Measurements from ENCODE around the gene KLF16. TPM values are rescaled to one million over a fixed set of nuclear protein-coding genes. Genes with fewer than 3 reads are reported as not detected.

Gene KLF16
- total and polyA plus RNA-seq, 2 donors from 2014 or later: 10.4 to 22.2 TPM

GRCh38 chr19:1807695-1808394 lies 55.5 kb downstream of the KLF16 start:
- Histone ChIP-seq H3K36me3 (ENCODE audit: control insufficient read depth in 2 of 3, insufficient read depth in 3 of 3, low read length in 3 of 3) (no peaks in the 10 kb centered on the region), H3K4me3 (ENCODE audit: low read length in 3 of 3) (no peak overlapping the region), H3K27ac (ENCODE audit: low read depth in 2 of 2, low read length in 2 of 2) (no peak overlapping the region), H3K9me3 (ENCODE audit: control insufficient read depth in 2 of 3, insufficient read depth in 1 of 3, low read length in 3 of 3) (no peaks in the 10 kb centered on the region), H3K9ac (ENCODE audit: low read length in 3 of 3) (no peak overlapping the region), H3K27me3 (ENCODE audit: control insufficient read depth, insufficient read depth, low read length) (no peaks in the 10 kb centered on the region), H3K4me1 (ENCODE audit: control insufficient read depth in 2 of 3, insufficient read depth in 2 of 3, low read depth in 1 of 3, low read length in 3 of 3) (peaks cover 0 to 2% (median 0%) of the 10 kb centered on the region in 3 donors)
- no peak for TF ChIP-seq CTCF (IDR thresholded peaks at IDR 0.05; ENCODE audit: borderline replicate concordance, extremely low read depth, insufficient read depth)
- DNase-seq (peak in 3 of 5 donors; percentile 42 to 49 (median 45)), FAIRE-seq (no peak)
- intact Hi-C loops (cut with DNase I): no loop called here

- no peak for TF ChIP-seq CTCF (IDR thresholded peaks at IDR 0.05; ENCODE audit: borderline replicate concordance, extremely low read depth, insufficient read depth)
- H3K36me3 ChIP-seq (ENCODE audit: control insufficient read depth in 2 of 3, insufficient read depth in 3 of 3, low read length in 3 of 3): no peaks in the 10 kb centered on the region
- no peaks in the 10 kb centered on the region for H3K27me3 ChIP-seq (ENCODE audit: control insufficient read depth, insufficient read depth, low read length)
- no peak for FAIRE-seq
- intact Hi-C loops (cut with DNase I): no loop called here
- no peak overlapping the region for H3K4me3 ChIP-seq (ENCODE audit: low read length in 3 of 3)
- DNase-seq: peak in 1 of 5 donors; percentile 58
- H3K9ac ChIP-seq (ENCODE audit: low read length in 3 of 3): no peak overlapping the region
- H3K27ac ChIP-seq (ENCODE audit: low read depth in 2 of 2, low read length in 2 of 2): no peak overlapping the region
- no peaks in the 10 kb centered on the region for H3K9me3 ChIP-seq (ENCODE audit: control insufficient read depth in 2 of 3, insufficient read depth in 1 of 3, low read length in 3 of 3)
- H3K4me1 ChIP-seq (ENCODE audit: control insufficient read depth in 2 of 3, insufficient read depth in 2 of 3, low read depth in 1 of 3, low read length in 3 of 3): no peaks in the 10 kb centered on the region
These were observed 56.2 kb downstream of the KLF16 start for GRCh38 chr19:1807030-1807694.

- no peaks in the 10 kb centered on the region for H3K36me3 ChIP-seq (ENCODE audit: control insufficient read depth in 2 of 3, insufficient read depth in 3 of 3, low read length in 3 of 3)
- no peak for TF ChIP-seq CTCF (IDR thresholded peaks at IDR 0.05; ENCODE audit: borderline replicate concordance, extremely low read depth, insufficient read depth)
- intact Hi-C loops (cut with DNase I): no loop called here
- no peak overlapping the region for H3K27ac ChIP-seq (ENCODE audit: low read depth in 2 of 2, low read length in 2 of 2)
- no peak for DNase-seq
- no peak overlapping the region for H3K9ac ChIP-seq (ENCODE audit: low read length in 3 of 3)
- no peaks in the 10 kb centered on the region for H3K27me3 ChIP-seq (ENCODE audit: control insufficient read depth, insufficient read depth, low read length)
- no peaks in the 10 kb centered on the region for H3K9me3 ChIP-seq (ENCODE audit: control insufficient read depth in 2 of 3, insufficient read depth in 1 of 3, low read length in 3 of 3)
- H3K4me3 ChIP-seq (ENCODE audit: low read length in 3 of 3): no peak overlapping the region
- FAIRE-seq: no peak
- H3K4me1 ChIP-seq (ENCODE audit: control insufficient read depth in 2 of 3, insufficient read depth in 2 of 3, low read depth in 1 of 3, low read length in 3 of 3): no peaks in the 10 kb centered on the region
These were observed 57.0 kb downstream of the KLF16 start for GRCh38 chr19:1806184-1807029.

All from kidney (tissue), 14 donors.